ENCODE results near the gene RERE. TPM values are rescaled to one million over a fixed set of nuclear protein-coding genes. Genes with fewer than 3 reads are reported as not detected.

The RERE gene
- total and polyA plus RNA-seq, 4 donors: 116 to 434 (median 161) TPM

DNA sequence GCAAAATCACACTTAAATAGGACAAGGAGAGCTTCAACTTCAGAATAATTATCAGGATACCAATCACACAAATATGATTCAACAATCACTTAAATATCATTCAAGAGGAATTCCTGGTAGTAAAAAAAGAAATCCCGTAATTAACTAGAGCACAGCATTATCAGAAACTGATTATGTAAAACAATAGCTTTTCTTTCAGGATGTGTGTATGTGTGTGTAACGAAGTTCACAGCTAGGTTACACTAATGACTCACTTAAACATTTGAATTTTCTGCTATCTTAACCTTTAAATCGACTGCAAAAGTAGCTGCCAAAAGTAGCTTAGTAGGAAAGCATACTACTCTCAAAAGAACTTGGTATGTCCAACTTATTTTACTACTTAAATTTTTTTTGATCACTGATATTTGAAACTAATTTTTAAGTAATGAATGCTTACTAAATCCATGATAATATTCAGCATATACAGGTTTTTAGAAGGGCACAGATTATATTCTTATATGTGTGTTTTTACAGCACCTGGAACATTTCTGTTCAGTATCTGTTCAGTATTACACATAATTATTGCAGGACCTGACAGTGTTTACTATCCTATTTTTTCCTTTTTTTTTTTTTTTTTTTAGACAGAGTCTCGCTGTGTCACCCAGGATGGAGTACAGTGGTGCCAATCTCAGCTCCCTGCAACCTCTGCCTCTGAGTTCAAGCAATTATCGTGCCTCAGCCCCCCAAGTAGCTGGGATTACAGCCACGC, 4.2 kb downstream of the RERE start:
- Histone ChIP-seq H3K9me3 (ENCODE audit: control insufficient read depth, insufficient read depth, low read length) (no peaks in the 10 kb centered on the region), H3K27ac (ENCODE audit: low read depth, low read length) (no peak overlapping the region), H3K36me3 (ENCODE audit: control insufficient read depth, insufficient read depth, low read length) (no peaks in the 10 kb centered on the region), H3K4me1 (ENCODE audit: control insufficient read depth, insufficient read depth, low read length) (peaks cover 9% of the 10 kb centered on the region), H3K27me3 (ENCODE audit: control insufficient read depth, insufficient read depth, low read length) (no peaks in the 10 kb centered on the region), H3K4me3 (ENCODE audit: low read depth, low read length) (no peak overlapping the region)
- no peak for DNase-seq (ENCODE audit: low read depth in 4 of 6, low spot score in 6 of 6)
- no CpG with 5 or more reads among the region's 6 CpGs for WGBS (ENCODE audit: insufficient coverage)

DNA sequence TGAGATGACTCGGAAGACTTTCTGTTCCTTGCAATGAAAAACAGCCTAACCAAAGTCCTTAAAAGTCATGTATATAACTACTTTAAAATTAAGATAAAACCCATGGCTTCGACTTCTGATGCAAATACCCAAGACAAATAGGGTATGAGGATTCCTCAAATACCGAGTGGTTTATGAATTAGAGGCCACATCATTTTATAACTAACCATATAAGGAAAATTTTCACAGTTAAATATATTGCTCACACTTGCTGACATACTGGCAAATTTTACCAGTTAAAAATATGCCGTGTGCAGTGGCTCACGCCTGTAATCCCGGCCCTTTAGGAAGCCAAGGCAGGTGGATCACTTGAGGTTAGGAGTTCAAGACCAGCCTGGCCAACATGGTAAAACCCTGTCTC, 5.4 kb downstream of the RERE start:
- DNase-seq (ENCODE audit: low read depth in 4 of 6, low spot score in 6 of 6): no peak
- no peak overlapping the region for H3K4me3 ChIP-seq (ENCODE audit: low read depth, low read length)
- H3K27me3 ChIP-seq (ENCODE audit: control insufficient read depth, insufficient read depth, low read length): no peaks in the 10 kb centered on the region
- no peak overlapping the region for H3K27ac ChIP-seq (ENCODE audit: low read depth, low read length)
- WGBS (ENCODE audit: insufficient coverage): 50% methylated on average over 2 of the region's 6 CpGs
- no peaks in the 10 kb centered on the region for H3K36me3 ChIP-seq (ENCODE audit: control insufficient read depth, insufficient read depth, low read length)
- peaks cover 9% of the 10 kb centered on the region for H3K4me1 ChIP-seq (ENCODE audit: control insufficient read depth, insufficient read depth, low read length)
- H3K9me3 ChIP-seq (ENCODE audit: control insufficient read depth, insufficient read depth, low read length): no peaks in the 10 kb centered on the region

GRCh38 chr1:8810987-8811386, 6.5 kb downstream of the RERE start:
- H3K36me3 ChIP-seq (ENCODE audit: control insufficient read depth, insufficient read depth, low read length): no peaks in the 10 kb centered on the region
- 100% methylated on average over 3 of the region's 4 CpGs for WGBS (ENCODE audit: insufficient coverage)
- no peaks in the 10 kb centered on the region for H3K9me3 ChIP-seq (ENCODE audit: control insufficient read depth, insufficient read depth, low read length)
- H3K27me3 ChIP-seq (ENCODE audit: control insufficient read depth, insufficient read depth, low read length): no peaks in the 10 kb centered on the region
- no peak for DNase-seq (ENCODE audit: low read depth in 4 of 6, low spot score in 6 of 6)
- H3K4me3 ChIP-seq (ENCODE audit: low read depth, low read length): no peak overlapping the region
- no peak overlapping the region for H3K27ac ChIP-seq (ENCODE audit: low read depth, low read length)
- peaks cover 9% of the 10 kb centered on the region for H3K4me1 ChIP-seq (ENCODE audit: control insufficient read depth, insufficient read depth, low read length)

GRCh38 chr1:8809342-8809736, 8.1 kb downstream of the RERE start:
- no peaks in the 10 kb centered on the region for H3K36me3 ChIP-seq (ENCODE audit: control insufficient read depth, insufficient read depth, low read length)
- H3K4me1 ChIP-seq (ENCODE audit: control insufficient read depth, insufficient read depth, low read length): peaks cover 9% of the 10 kb centered on the region
- H3K27ac ChIP-seq (ENCODE audit: low read depth, low read length): no peak overlapping the region
- no peaks in the 10 kb centered on the region for H3K27me3 ChIP-seq (ENCODE audit: control insufficient read depth, insufficient read depth, low read length)
- no CpG with 5 or more reads among the region's 1 CpG for WGBS (ENCODE audit: insufficient coverage)
- H3K4me3 ChIP-seq (ENCODE audit: low read depth, low read length): no peak overlapping the region
- no peak for DNase-seq (ENCODE audit: low read depth in 4 of 6, low spot score in 6 of 6)
- H3K9me3 ChIP-seq (ENCODE audit: control insufficient read depth, insufficient read depth, low read length): no peaks in the 10 kb centered on the region

DNA sequence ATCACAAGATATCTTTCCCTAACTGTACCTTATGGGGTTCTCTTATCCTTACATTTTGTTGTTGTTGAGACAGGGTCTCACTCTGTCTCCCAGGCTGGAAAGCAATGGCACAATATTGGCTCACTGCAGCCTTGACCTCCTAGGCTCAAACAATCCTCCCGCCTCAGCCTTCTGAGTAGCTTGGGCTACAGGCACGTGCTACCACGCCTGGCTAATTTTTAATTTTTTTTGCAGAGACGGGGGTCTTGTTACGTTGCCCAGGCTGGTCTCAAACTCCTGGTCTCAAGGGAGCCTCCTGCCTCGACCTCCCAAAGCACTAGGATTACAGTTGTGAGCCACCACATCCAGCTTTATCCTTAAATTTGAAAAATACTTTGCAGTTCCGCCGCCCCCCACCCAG, 10.4 kb downstream of the RERE start:
- Histone ChIP-seq H3K27ac (ENCODE audit: low read depth, low read length) (no peak overlapping the region), H3K4me3 (ENCODE audit: low read depth, low read length) (no peak overlapping the region), H3K36me3 (ENCODE audit: control insufficient read depth, insufficient read depth, low read length) (no peaks in the 10 kb centered on the region), H3K4me1 (ENCODE audit: control insufficient read depth, insufficient read depth, low read length) (peaks cover 5% of the 10 kb centered on the region), H3K27me3 (ENCODE audit: control insufficient read depth, insufficient read depth, low read length) (no peaks in the 10 kb centered on the region), H3K9me3 (ENCODE audit: control insufficient read depth, insufficient read depth, low read length) (no peaks in the 10 kb centered on the region)
- WGBS (ENCODE audit: insufficient coverage): 92% methylated on average over 6 of the region's 8 CpGs
- DNase-seq (ENCODE audit: low read depth in 4 of 6, low spot score in 6 of 6): no peak

DNA sequence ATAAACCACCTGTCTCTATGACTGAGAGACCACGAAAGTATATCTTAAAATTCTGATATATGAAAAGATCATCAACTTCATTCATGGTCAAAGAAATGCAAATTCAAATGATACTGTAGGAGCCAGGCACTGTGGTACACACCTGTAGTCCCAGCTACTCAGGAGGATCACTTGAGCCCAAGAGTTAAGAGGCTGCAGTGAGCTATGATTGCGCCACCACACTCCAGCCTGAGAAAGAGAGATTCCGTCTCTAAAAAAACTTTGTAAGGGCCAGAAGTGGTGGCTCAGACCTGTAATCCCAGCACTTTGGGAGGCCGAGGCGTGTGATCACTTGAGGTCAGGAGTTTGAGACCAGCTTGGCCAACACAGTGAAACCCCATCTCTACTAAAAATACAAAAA, 17.0 kb downstream of the RERE start:
- Histone ChIP-seq H3K9me3 (ENCODE audit: control insufficient read depth, insufficient read depth, low read length) (no peaks in the 10 kb centered on the region), H3K4me1 (ENCODE audit: control insufficient read depth, insufficient read depth, low read length) (no peaks in the 10 kb centered on the region), H3K4me3 (ENCODE audit: low read depth, low read length) (no peak overlapping the region), H3K27ac (ENCODE audit: low read depth, low read length) (no peak overlapping the region), H3K27me3 (ENCODE audit: control insufficient read depth, insufficient read depth, low read length) (no peaks in the 10 kb centered on the region), H3K36me3 (ENCODE audit: control insufficient read depth, insufficient read depth, low read length) (peaks cover 2% of the 10 kb centered on the region)
- WGBS (ENCODE audit: insufficient coverage): 100% methylated on average over 4 of the region's 5 CpGs
- no peak for DNase-seq (ENCODE audit: low read depth in 4 of 6, low spot score in 6 of 6)

- H3K4me1 ChIP-seq (ENCODE audit: control insufficient read depth, insufficient read depth, low read length): no peaks in the 10 kb centered on the region
- WGBS (ENCODE audit: insufficient coverage): 60% methylated on average over 1 of the region's 5 CpGs
- DNase-seq (ENCODE audit: low read depth in 4 of 6, low spot score in 6 of 6): no peak
- no peak overlapping the region for H3K27ac ChIP-seq (ENCODE audit: low read depth, low read length)
- H3K27me3 ChIP-seq (ENCODE audit: control insufficient read depth, insufficient read depth, low read length): no peaks in the 10 kb centered on the region
- peaks cover 2% of the 10 kb centered on the region for H3K36me3 ChIP-seq (ENCODE audit: control insufficient read depth, insufficient read depth, low read length)
- H3K4me3 ChIP-seq (ENCODE audit: low read depth, low read length): no peak overlapping the region
- H3K9me3 ChIP-seq (ENCODE audit: control insufficient read depth, insufficient read depth, low read length): no peaks in the 10 kb centered on the region
Measured at GRCh38 chr1:8797216-8797615, 20.2 kb downstream of the RERE start.

GRCh38 chr1:8796812-8797211, 20.6 kb downstream of the RERE start:
- Histone ChIP-seq H3K9me3 (ENCODE audit: control insufficient read depth, insufficient read depth, low read length) (no peaks in the 10 kb centered on the region), H3K36me3 (ENCODE audit: control insufficient read depth, insufficient read depth, low read length) (peaks cover 2% of the 10 kb centered on the region), H3K27ac (ENCODE audit: low read depth, low read length) (no peak overlapping the region), H3K27me3 (ENCODE audit: control insufficient read depth, insufficient read depth, low read length) (no peaks in the 10 kb centered on the region), H3K4me1 (ENCODE audit: control insufficient read depth, insufficient read depth, low read length) (no peaks in the 10 kb centered on the region), H3K4me3 (ENCODE audit: low read depth, low read length) (no peak overlapping the region)
- WGBS (ENCODE audit: insufficient coverage): 53% methylated on average over 3 of the region's 3 CpGs
- no peak for DNase-seq (ENCODE audit: low read depth in 4 of 6, low spot score in 6 of 6)

DNA sequence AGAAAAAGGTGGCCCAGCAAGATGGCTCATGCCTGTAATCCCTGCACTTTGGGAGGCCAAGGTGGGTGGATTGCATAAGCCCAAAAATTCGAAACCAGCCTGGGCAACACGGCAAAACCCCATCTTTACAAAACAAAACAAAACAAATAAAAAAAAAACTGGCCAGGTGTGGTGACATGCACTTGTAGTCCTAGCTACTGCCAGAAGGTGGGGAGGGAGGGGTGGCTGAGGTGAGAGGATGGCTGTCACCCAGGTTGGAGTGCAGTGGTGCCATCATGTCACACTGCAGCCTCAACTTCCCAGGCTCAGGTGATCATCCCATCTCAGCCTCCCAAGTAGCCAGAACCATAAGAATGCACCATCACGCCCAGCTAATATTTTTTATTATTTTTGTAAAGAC, 22.8 kb downstream of the RERE start:
- no peak for DNase-seq (ENCODE audit: low read depth in 4 of 6, low spot score in 6 of 6)
- no peaks in the 10 kb centered on the region for H3K9me3 ChIP-seq (ENCODE audit: control insufficient read depth, insufficient read depth, low read length)
- no peaks in the 10 kb centered on the region for H3K4me1 ChIP-seq (ENCODE audit: control insufficient read depth, insufficient read depth, low read length)
- no peaks in the 10 kb centered on the region for H3K27me3 ChIP-seq (ENCODE audit: control insufficient read depth, insufficient read depth, low read length)
- H3K27ac ChIP-seq (ENCODE audit: low read depth, low read length): no peak overlapping the region
- peaks cover 2% of the 10 kb centered on the region for H3K36me3 ChIP-seq (ENCODE audit: control insufficient read depth, insufficient read depth, low read length)
- WGBS (ENCODE audit: insufficient coverage): 100% methylated on average over 1 of the region's 3 CpGs
- no peak overlapping the region for H3K4me3 ChIP-seq (ENCODE audit: low read depth, low read length)

DNA sequence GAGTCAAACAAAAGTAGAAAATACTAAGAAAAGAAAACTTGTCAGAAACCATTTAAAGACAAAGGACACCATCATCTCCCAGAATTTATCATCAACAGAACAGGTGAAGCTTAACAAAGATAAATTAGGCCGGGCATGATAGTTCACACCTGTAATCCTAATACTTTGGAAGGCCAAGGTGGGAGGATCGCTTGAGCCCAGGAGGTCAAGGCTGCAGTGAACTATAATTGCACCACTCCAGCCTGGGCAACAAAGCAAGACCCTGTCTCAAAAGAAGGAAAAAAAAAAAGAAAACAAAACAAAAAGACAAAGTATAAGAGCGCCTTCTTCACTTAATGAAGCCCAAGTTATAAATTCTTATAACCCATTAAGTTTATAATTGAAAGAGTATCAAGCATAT, 25.6 kb downstream of the RERE start:
- WGBS (ENCODE audit: insufficient coverage): 83% methylated on average over 1 of the region's 3 CpGs
- Histone ChIP-seq H3K27ac (ENCODE audit: low read depth, low read length) (no peak overlapping the region), H3K27me3 (ENCODE audit: control insufficient read depth, insufficient read depth, low read length) (no peaks in the 10 kb centered on the region), H3K4me3 (ENCODE audit: low read depth, low read length) (no peak overlapping the region), H3K4me1 (ENCODE audit: control insufficient read depth, insufficient read depth, low read length) (no peaks in the 10 kb centered on the region), H3K36me3 (ENCODE audit: control insufficient read depth, insufficient read depth, low read length) (peaks cover 7% of the 10 kb centered on the region), H3K9me3 (ENCODE audit: control insufficient read depth, insufficient read depth, low read length) (no peaks in the 10 kb centered on the region)
- DNase-seq (ENCODE audit: low read depth in 4 of 6, low spot score in 6 of 6): no peak
